ENCODE data around the gene DUSP5. TPM values are rescaled to one million over a fixed set of nuclear protein-coding genes. Genes with fewer than 3 reads are reported as not detected.

Gene DUSP5
- total RNA-seq, 4 donors from 2014 or later: 0.75 to 2.8 (median 2.5) TPM; not detected in 1

DNA sequence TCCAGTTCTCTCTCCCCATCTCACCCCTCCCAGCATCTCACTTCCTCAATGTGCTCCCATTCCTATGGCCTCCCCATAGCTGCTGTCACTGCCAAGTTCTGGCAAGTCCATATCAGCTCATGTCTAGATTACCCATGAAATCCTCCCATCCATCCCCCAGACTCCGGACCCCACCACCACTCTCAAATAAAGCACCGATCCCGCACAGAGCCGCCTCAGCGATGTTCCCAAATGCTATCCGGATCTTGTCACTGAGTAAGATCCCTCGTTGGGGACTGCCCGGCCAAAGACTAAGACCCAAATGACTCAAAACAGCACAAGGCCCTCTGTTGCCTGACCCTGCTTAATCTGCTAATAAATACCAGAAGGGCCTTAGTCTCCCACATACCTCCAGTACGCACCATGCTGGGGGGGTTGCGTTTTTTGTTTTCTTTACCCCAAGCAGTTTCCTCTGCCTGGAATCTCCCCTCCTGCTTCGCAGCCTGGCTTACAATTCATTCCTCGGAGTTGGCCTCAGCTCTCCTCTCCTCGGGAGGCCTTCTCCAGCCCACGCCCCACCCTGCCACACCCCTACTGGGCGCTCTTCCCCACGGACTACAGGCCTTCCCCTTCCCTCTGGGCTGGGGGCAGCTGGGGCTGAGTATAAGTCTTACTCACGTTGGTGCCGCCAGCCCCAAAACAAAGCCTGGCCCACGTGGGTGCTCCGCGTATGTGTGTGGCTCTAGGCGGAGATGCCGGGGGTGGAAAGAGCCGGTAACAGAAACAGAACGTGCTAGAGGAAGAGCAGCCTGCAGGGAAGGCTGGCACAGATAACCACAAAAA is 1.8 kb upstream of the DUSP5 start:
- intact Hi-C loops (cut with DNase I; ENCODE audit: low total_unique reads) (loop anchor here (5.0 kb wide), 2 partner anchors 189 to 289 kb away; partner anchors contain the start of gene MXI1), in situ Hi-C loops (cut with MboI; ENCODE audit: low sequenced_read_pairs in 4 of 4) (no loop called here)
- H3K9me3 ChIP-seq: no peaks in the 10 kb centered on the region
- H3K4me3 ChIP-seq: no peak overlapping the region
- H3K4me1 ChIP-seq: peaks cover 2 to 3% of the 10 kb centered on the region in 2 donors
- no peak for DNase-seq
- peaks cover 8 to 12% (median 8%) of the 10 kb centered on the region in 3 donors for H3K27me3 ChIP-seq
- TF ChIP-seq, protein P1, sequence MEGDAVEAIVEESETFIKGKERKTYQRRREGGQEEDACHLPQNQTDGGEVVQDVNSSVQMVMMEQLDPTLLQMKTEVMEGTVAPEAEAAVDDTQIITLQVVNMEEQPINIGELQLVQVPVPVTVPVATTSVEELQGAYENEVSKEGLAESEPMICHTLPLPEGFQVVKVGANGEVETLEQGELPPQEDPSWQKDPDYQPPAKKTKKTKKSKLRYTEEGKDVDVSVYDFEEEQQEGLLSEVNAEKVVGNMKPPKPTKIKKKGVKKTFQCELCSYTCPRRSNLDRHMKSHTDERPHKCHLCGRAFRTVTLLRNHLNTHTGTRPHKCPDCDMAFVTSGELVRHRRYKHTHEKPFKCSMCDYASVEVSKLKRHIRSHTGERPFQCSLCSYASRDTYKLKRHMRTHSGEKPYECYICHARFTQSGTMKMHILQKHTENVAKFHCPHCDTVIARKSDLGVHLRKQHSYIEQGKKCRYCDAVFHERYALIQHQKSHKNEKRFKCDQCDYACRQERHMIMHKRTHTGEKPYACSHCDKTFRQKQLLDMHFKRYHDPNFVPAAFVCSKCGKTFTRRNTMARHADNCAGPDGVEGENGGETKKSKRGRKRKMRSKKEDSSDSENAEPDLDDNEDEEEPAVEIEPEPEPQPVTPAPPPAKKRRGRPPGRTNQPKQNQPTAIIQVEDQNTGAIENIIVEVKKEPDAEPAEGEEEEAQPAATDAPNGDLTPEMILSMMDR (IDR thresholded peaks at IDR 0.05 in 4 of 5, conservative IDR thresholded peaks at IDR 0.05 in 1 of 5): no peak
- no peak for TF ChIP-seq POLR2A (IDR thresholded peaks at IDR 0.05)
- H3K27ac ChIP-seq: no peak overlapping the region
- no peaks in the 10 kb centered on the region for H3K36me3 ChIP-seq
- ATAC-seq: no peak

DNA sequence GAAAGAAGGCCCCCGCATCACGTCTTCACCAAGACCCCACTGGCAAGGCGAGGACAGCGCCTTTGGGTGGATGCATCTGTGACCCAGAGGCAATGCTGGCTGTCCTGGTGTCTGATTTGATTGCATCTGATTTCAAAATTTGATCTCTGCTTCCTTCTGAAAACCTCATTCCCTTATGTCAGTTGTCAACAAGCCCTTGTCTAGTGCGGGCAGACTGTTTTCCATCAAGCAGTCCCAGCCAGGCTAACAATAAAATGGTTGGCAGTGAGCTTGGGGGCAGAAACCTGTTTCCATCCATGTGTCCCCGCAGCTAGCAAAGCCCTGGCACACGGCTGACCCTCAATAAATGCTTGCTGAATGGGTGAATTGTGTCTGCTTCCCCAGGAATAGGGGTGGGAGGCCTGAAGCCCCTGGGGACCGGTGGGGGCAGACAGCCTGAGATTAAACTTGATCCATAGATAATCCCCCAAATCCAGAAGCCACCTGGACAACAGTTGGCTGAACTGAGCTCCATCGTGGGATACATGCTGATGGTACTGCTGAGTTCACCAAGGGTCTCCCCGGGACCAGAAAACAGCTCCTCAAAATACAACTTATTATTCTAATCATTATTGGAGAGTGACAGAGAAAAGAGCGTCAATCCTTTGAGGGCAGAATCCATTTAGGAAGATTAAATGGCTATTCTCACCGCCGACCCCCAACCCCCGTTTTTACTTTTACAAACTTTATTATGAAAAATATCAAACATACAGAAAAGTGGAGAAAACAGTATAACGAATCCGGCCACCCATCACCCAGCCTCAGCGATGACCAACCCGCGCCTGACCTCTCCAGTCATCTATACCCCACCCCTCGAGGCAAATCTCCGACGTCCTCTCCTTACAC is 912 bp upstream of the DUSP5 start:
- Histone ChIP-seq H3K27me3 (peaks cover 8 to 12% (median 8%) of the 10 kb centered on the region in 3 donors), H3K27ac (peak overlapping the region; percentile 67 to 83 (median 81)), H3K9me3 (no peaks in the 10 kb centered on the region), H3K4me1 (peaks cover 8 to 11% of the 10 kb centered on the region in 2 donors), H3K4me3 (peak overlapping the region; percentile 66 to 89 (median 83)), H3K36me3 (no peaks in the 10 kb centered on the region)
- intact Hi-C loops (cut with DNase I; ENCODE audit: low total_unique reads): loop anchor here (1.0 to 5.0 kb wide), 3 partner anchors 71 to 289 kb away; partner anchors contain the start of genes MXI1 and SMC3
- ATAC-seq: no peak
- in situ Hi-C loops (cut with MboI; ENCODE audit: low sequenced_read_pairs in 4 of 4): no loop called here
- no peak for DNase-seq
- TF ChIP-seq, protein P1 (IDR thresholded peaks at IDR 0.05 in 4 of 5, conservative IDR thresholded peaks at IDR 0.05 in 1 of 5): no peak
- TF ChIP-seq POLR2A (IDR thresholded peaks at IDR 0.05): no peak

DNA sequence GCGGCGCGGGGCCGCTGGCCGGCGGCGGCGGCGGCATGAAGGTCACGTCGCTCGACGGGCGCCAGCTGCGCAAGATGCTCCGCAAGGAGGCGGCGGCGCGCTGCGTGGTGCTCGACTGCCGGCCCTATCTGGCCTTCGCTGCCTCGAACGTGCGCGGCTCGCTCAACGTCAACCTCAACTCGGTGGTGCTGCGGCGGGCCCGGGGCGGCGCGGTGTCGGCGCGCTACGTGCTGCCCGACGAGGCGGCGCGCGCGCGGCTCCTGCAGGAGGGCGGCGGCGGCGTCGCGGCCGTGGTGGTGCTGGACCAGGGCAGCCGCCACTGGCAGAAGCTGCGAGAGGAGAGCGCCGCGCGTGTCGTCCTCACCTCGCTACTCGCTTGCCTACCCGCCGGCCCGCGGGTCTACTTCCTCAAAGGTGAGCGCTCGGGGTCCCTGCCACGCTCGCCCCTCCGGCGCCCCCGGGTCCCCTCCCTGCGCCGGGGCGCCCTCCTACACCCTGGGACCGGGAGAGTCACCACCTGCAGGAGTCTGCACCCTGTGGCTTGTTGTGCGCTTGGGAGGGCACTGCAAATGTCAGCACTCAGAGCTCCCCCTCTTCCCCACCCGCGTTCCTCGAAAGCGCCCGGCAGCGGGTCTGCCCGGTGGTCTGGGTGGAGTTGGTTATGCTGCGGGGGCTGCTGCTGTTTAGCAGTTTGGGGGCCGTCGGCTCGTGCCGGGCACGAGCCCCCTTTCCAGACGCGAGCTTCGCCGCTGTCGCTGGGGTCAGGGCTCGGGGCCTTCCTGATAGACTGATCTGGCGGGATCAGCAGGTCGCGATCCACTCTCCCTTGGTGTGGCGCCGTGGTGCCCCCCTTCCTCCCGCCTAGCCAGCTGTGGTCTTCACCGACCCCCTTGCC is 627 bp downstream of the DUSP5 start:
- peak overlapping the region in 3 of 4 donors; percentile 67 to 81 (median 81) for H3K27ac ChIP-seq
- H3K9me3 ChIP-seq: no peaks in the 10 kb centered on the region
- no peaks in the 10 kb centered on the region for H3K36me3 ChIP-seq
- ATAC-seq (peak; percentile 24 to 54), DNase-seq (no peak)
- peaks cover 8 to 12% (median 8%) of the 10 kb centered on the region in 3 donors for H3K27me3 ChIP-seq
- intact Hi-C loops (cut with DNase I; ENCODE audit: low total_unique reads): loop anchor here (5.0 kb wide), 2 partner anchors 191 to 291 kb away; partner anchors contain the start of gene MXI1
- TF ChIP-seq, protein P1 (IDR thresholded peaks at IDR 0.05 in 4 of 5, conservative IDR thresholded peaks at IDR 0.05 in 1 of 5): peak in 1 of 5 experiments; percentile 2
- no peak for TF ChIP-seq POLR2A (IDR thresholded peaks at IDR 0.05)
- in situ Hi-C loops (cut with MboI; ENCODE audit: low sequenced_read_pairs in 4 of 4): no loop called here
- peaks cover 8 to 22% of the 10 kb centered on the region in 2 donors for H3K4me1 ChIP-seq
- H3K4me3 ChIP-seq: peak overlapping the region; percentile 47 to 89 (median 77)
